ENCODE data around the gene SIAH2.

The SIAH2 gene

DNA sequence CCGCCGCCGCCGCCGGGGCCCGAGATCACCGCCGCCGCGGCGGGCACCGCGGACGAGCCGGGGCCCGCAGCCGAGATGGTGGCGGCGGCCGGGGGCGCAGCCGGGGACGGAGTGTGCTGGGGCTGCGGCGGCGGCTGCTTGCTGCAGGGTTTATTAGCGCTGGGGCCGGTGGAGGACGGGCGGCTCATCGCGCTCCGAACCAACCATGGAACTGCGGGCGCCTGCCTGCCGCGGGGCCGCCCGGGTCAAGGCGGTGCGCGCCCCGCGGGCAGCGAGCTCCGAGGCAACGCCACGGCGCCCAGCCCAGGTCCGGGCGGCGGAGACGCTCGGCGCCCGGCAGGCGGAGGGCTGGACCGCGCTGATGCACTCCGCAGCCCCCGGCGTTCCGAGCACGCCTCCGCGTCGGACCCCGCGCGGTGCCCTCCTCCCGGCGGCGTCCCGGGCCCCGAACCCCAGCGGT is 277 bp downstream of the SIAH2 start:
- TF ChIP-seq BHLHE40 (IDR thresholded peaks at IDR 0.05; ENCODE audit: borderline replicate concordance) (no peak), FOXK2 (IDR thresholded peaks at IDR 0.05) (no peak), L3MBTL2 (conservative IDR thresholded peaks at IDR 0.05) (no peak), ELF4 (IDR thresholded peaks at IDR 0.05) (no peak), ZNF384 (IDR thresholded peaks at IDR 0.05) (no peak), FOXM1 (IDR thresholded peaks at IDR 0.05; ENCODE audit: borderline replicate concordance) (no peak), ARNT (IDR thresholded peaks at IDR 0.05) (no peak), SUZ12 (IDR thresholded peaks at IDR 0.05) (no peak), SP1 (IDR thresholded peaks at IDR 0.05) (no peak), CTBP1 (IDR thresholded peaks at IDR 0.05; ENCODE audit: borderline replicate concordance) (no peak), LEF1 (IDR thresholded peaks at IDR 0.05; ENCODE audit: borderline replicate concordance) (no peak), TARDBP (IDR thresholded peaks at IDR 0.05) (no peak)
- TF ChIP-seq, protein P1, sequence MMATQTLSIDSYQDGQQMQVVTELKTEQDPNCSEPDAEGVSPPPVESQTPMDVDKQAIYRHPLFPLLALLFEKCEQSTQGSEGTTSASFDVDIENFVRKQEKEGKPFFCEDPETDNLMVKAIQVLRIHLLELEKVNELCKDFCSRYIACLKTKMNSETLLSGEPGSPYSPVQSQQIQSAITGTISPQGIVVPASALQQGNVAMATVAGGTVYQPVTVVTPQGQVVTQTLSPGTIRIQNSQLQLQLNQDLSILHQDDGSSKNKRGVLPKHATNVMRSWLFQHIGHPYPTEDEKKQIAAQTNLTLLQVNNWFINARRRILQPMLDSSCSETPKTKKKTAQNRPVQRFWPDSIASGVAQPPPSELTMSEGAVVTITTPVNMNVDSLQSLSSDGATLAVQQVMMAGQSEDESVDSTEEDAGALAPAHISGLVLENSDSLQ (IDR thresholded peaks at IDR 0.05) = no peak
- ChIA-PET CTCF (interaction anchor here (0.9 to 1.4 kb wide), 2 partner anchors 9 to 208 kb away, joined by 3 read pairs; no protein-coding TSS in a partner anchor), POLR2A (interaction anchor here (0.9 to 1.9 kb wide), 8 partner anchors 9 to 160 kb away, joined by 3 to 7 read pairs (median 4); partner anchors contain the start of gene SELENOT)
- DNase-seq (ENCODE audit: extremely low spot score) = no peak

DNA sequence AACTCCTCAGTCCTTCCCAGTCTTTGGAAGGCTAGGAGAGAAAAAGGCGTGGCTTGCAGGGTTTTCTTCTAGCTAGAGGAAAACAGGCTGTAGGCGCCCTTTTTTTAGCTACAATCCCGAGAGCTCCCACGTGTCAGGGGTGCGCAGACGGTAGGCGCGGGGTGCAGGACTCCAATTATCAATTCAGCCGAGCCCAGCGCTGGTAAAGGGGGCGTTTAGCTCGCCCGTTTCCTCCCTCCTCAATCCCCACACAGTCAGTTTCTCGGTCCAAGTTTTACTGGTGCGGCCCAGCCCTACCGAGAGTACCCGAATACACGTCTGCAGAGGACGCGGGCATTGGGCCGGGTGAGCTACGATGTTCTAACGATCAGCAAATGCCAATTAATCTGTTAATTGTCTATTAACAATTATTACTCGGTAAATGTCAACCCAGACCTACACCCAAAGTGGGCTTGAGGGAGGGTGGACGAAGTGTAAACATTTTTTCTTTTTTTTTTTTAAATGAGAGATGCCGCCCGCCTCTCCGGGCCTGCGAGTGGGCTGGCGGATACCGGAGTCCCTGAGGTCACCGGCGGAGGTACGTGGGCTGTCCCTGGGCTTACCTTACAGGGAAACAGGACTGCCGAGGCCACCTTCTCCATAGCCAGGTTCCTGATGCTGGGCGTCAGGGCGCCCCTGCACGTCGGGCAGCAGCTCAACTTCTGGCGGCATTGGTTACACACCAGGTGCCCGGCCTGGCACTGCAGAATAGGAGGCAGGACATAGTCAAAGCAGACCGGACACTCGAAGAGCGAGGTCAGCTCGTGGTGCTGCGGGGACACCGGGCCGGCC is 923 bp downstream of the SIAH2 start:
- TF ChIP-seq ARNT (IDR thresholded peaks at IDR 0.05) = no peak
- no peak for TF ChIP-seq FOXM1 (IDR thresholded peaks at IDR 0.05; ENCODE audit: borderline replicate concordance)
- TF ChIP-seq L3MBTL2 (conservative IDR thresholded peaks at IDR 0.05) = peak; percentile 61
- DNase-seq (ENCODE audit: extremely low spot score) = peak; percentile 45
- POLR2A ChIA-PET = interaction anchor here (0.5 to 1.9 kb wide), 10 partner anchors 9 to 220 kb away, joined by 3 to 7 read pairs (median 3); partner anchors contain the start of genes ERICH6 and SELENOT
- CTCF ChIA-PET = interaction anchor here (0.6 to 1.4 kb wide), 3 partner anchors 10 to 1644 kb away, joined by 3 to 8 read pairs (median 4); no protein-coding TSS in a partner anchor

DNA sequence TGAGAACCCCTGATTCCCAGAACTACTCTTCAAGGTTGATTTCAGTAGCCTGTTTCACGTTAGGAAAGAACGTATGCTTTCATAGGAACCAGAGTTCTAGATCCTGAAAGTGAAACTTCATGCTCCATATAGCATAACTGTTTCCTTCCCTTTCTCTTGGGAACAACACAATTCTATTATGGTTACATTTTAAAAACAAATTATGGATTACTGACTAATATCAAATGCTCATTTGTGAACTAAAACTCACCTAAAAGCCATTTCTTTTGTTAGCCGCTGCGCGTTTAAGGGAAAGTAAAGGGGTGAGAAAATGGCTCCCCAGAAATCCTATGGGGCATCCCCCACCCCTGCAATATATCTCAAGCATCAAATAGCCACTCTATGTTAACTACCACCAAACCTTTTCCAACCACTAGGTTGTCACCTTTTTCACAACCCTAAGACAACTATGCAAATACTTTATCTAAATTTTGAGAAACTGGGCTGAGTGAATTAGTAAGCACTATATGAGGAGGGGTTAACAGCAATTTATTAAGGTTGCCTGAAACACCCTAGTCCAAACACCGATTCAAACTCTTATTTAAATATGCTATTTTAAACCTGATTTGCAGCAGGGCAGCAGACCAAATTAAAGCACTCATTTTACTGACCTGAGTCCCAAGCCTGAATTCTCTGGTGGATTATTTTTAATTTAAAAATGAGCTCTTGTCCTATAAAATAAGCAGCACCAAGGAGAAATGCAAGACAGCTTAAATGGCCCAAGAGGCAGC is 2.4 kb downstream of the SIAH2 start:
- CTCF ChIA-PET = interaction anchor here (1.4 kb wide), 1 partner anchor 38 kb away, joined by 4 read pairs; no protein-coding TSS in a partner anchor
- POLR2A ChIA-PET = interaction anchor here (1.5 to 1.8 kb wide), 2 partner anchors 39 to 56 kb away, joined by 4 to 7 read pairs; partner anchors contain the start of gene ERICH6
- TF ChIP-seq TARDBP (IDR thresholded peaks at IDR 0.05) (no peak), SP1 (IDR thresholded peaks at IDR 0.05) (no peak), LEF1 (IDR thresholded peaks at IDR 0.05; ENCODE audit: borderline replicate concordance) (no peak)
- DNase-seq (ENCODE audit: extremely low spot score) = no peak

DNA sequence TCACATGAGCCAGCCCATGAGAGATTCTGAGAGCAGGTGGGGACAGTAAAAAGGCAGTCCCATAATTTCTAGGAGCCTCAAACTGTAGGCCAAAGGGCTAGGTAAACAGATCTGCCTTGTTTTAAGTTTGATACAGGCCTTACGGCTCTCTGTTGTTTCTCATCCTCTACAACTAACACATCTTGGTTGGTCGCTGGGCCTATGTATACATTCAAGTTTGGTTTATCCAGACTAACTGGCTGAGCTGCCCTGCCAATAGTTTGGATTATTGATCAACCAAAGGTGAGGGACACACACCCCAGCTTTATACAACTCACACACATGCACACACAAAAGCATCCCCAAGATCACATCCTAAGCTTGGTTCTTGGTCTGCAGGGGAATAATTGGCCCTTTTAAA is 3.0 kb downstream of the SIAH2 start:
- POLR2A ChIA-PET = no interaction called here

DNA sequence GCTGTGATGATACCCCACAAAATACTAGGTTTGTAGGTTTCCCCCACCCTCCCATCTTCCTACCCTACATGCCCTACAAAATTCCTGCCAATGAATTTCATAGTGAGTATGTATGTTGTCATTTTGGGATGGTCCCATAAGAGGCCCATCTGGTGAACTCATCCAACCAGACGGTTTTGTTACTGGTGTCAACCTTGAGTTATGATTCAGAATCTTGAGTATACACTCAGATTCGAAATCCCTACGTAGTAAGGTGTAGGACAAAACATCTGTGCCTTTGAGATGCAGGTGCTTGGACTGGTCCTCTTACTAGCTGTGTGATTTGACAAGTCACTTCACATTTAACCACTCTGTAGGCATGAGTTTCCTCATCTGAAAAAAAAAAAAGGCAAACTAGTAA is 3.6 kb downstream of the SIAH2 start:
- POLR2A ChIA-PET = no interaction called here
- CTCF ChIA-PET = interaction anchor here (0.7 kb wide), 1 partner anchor 1148 kb away, joined by 5 read pairs; no protein-coding TSS in a partner anchor
- TF ChIP-seq CTBP1 (IDR thresholded peaks at IDR 0.05; ENCODE audit: borderline replicate concordance) (no peak), ZNF384 (IDR thresholded peaks at IDR 0.05) (0 out of 2 replicates have a peak, but pooled peaks have one; percentile 15), SP1 (IDR thresholded peaks at IDR 0.05) (no peak), NFRKB (IDR thresholded peaks at IDR 0.05) (no peak), FOXK2 (IDR thresholded peaks at IDR 0.05) (no peak), L3MBTL2 (conservative IDR thresholded peaks at IDR 0.05) (no peak)
- TF ChIP-seq, protein P1 (IDR thresholded peaks at IDR 0.05) = no peak
- no peak for DNase-seq (ENCODE audit: extremely low spot score)

More for the DNA sequence above, 3.0 kb downstream of the SIAH2 start:
- CTCF ChIA-PET = no interaction called here
- DNase-seq (ENCODE audit: extremely low spot score) = no peak
- TF ChIP-seq HDGF (IDR thresholded peaks at IDR 0.05; ENCODE audit: borderline replicate concordance) = no peak
- TF ChIP-seq ARNT (IDR thresholded peaks at IDR 0.05) = no peak
- TF ChIP-seq TARDBP (IDR thresholded peaks at IDR 0.05) = no peak
- no peak for TF ChIP-seq SUZ12 (IDR thresholded peaks at IDR 0.05)
- no peak for TF ChIP-seq LEF1 (IDR thresholded peaks at IDR 0.05; ENCODE audit: borderline replicate concordance)
- TF ChIP-seq SP1 (IDR thresholded peaks at IDR 0.05) = no peak
- TF ChIP-seq CTBP1 (IDR thresholded peaks at IDR 0.05; ENCODE audit: borderline replicate concordance) = no peak
- TF ChIP-seq L3MBTL2 (conservative IDR thresholded peaks at IDR 0.05) = no peak
- TF ChIP-seq BHLHE40 (IDR thresholded peaks at IDR 0.05; ENCODE audit: borderline replicate concordance) = no peak
- TF ChIP-seq ZNF384 (IDR thresholded peaks at IDR 0.05) = no peak
- no peak for TF ChIP-seq NFRKB (IDR thresholded peaks at IDR 0.05)
- no peak for TF ChIP-seq FOXA1 (IDR thresholded peaks at IDR 0.05)
- TF ChIP-seq, protein P1 (IDR thresholded peaks at IDR 0.05) = no peak
- TF ChIP-seq FOXK2 (IDR thresholded peaks at IDR 0.05) = no peak
- TF ChIP-seq FOXM1 (IDR thresholded peaks at IDR 0.05; ENCODE audit: borderline replicate concordance) = no peak
- no peak for TF ChIP-seq ELF4 (IDR thresholded peaks at IDR 0.05)

DNA sequence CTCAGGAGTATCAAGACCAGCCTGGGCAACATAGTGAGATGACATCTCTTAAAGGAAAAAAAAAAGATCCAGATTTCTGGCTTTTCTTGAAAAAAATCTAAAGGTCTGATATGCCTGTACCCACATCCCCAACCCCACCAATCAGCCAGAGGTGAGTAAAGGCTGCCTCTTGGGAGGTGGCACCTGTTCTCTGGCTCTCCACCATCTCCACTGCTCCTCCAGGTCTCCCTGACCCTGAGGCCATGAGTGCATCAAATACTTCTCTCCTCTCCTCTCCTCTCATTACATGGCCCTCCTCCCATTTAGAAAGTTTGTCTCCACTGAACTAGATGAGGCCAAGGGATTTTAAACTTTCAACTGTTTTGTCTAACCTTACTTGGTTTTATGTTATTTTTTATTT is 5.2 kb downstream of the SIAH2 start:
- CTCF ChIA-PET = no interaction called here
- POLR2A ChIA-PET = no interaction called here
- DNase-seq (ENCODE audit: extremely low spot score) = no peak
- no peak for TF ChIP-seq FOXM1 (IDR thresholded peaks at IDR 0.05; ENCODE audit: borderline replicate concordance)
- TF ChIP-seq, protein P1 (IDR thresholded peaks at IDR 0.05) = no peak
- no peak for TF ChIP-seq ARNT (IDR thresholded peaks at IDR 0.05)
- no peak for TF ChIP-seq CTBP1 (IDR thresholded peaks at IDR 0.05; ENCODE audit: borderline replicate concordance)
- no peak for TF ChIP-seq LEF1 (IDR thresholded peaks at IDR 0.05; ENCODE audit: borderline replicate concordance)
- TF ChIP-seq NFRKB (IDR thresholded peaks at IDR 0.05) = no peak
- no peak for TF ChIP-seq L3MBTL2 (conservative IDR thresholded peaks at IDR 0.05)
- no peak for TF ChIP-seq BHLHE40 (IDR thresholded peaks at IDR 0.05; ENCODE audit: borderline replicate concordance)
